Testis (tissue), 2 donors: Measurements from ENCODE around the gene CEP162.

Source experiments
- CTCF ChIP-seq, 3 experiments: fragments of 450-650 bp in 2 of 3; fragments of 200-600 bp in 1 of 3; sonication (generic) in 1 of 3; IDR thresholded peaks; one replicate each; pipeline ENCODE4 v1.5.1; 2016 to 2019; ENCODE audit warnings: antibody characterized with exemption in 3 of 3, mild to moderate bottlenecking in 2 of 3, moderate library complexity in 1 of 3
- POLR2A ChIP-seq: fragments of 450-650 bp; IDR thresholded peaks from one replicate; pipeline ENCODE4 v1.6.1; 2017; ENCODE audit warnings: antibody characterized with exemption, mild to moderate bottlenecking, moderate library complexity

- TF ChIP-seq POLR2A: no peak
- no peak for TF ChIP-seq CTCF (IDR thresholded peaks at IDR 0.05)
These were observed 28.2 kb upstream of the CEP162 start for GRCh38 chr6:84255641-84256040.
